ENCODE data around the gene PACS2.
A peak's percentile ranks its signal among the peaks of the same experiment; 100 is the strongest.

PACS2 gene

GRCh38 chr14:105384041-105384557 is 69.6 kb downstream of the PACS2 start:
- Histone ChIP-seq H2BK15ac (ENCODE audit: low read depth, poor library complexity, severe bottlenecking) (no peak overlapping the region), H2BK120ac (ENCODE audit: low read depth, low read length) (no peak overlapping the region), H3K36me3 (ENCODE audit: control insufficient read depth in 1 of 2, insufficient read depth in 2 of 2, low read depth in 1 of 2, low read length in 2 of 2) (peaks cover 44 to 97% of the 10 kb centered on the region in 2 experiments), H3K9me3 (ENCODE audit: control insufficient read depth, low read length) (no peaks in the 10 kb centered on the region), H3K4me2 (ENCODE audit: low read length, poor library complexity, severe bottlenecking) (no peak overlapping the region), H3K18ac (ENCODE audit: low read depth in 1 of 2, low read length in 2 of 2) (no peak overlapping the region), H2AFZ (ENCODE audit: low read depth, low read length) (no peak overlapping the region), H3K4me3 (ENCODE audit: insufficient read depth in 1 of 2, low read depth in 1 of 2, low read length in 2 of 2) (no peak overlapping the region), H3K4me1 (ENCODE audit: control insufficient read depth, insufficient read depth, low read depth, low read length) (peaks cover 5% of the 10 kb centered on the region), H2BK12ac (ENCODE audit: low read length in 2 of 2) (no peak overlapping the region), H4K91ac (ENCODE audit: low read length) (no peak overlapping the region), H3K23ac (ENCODE audit: low read length in 2 of 2) (no peak overlapping the region), H3K27me3 (ENCODE audit: control insufficient read depth in 1 of 2, insufficient read depth in 1 of 2, low read length in 2 of 2) (no peaks in the 10 kb centered on the region), H3K4ac (ENCODE audit: low read depth in 1 of 2, low read length in 2 of 2) (no peak overlapping the region), H2BK5ac (ENCODE audit: low read depth, low read length, poor library complexity, severe bottlenecking) (no peak overlapping the region), H3K9ac (ENCODE audit: low read length) (no peak overlapping the region), H3K14ac (ENCODE audit: low read length in 2 of 2) (no peak overlapping the region), H4K8ac (ENCODE audit: low read length) (no peak overlapping the region), H2AK5ac (ENCODE audit: low read length, severe bottlenecking) (no peak overlapping the region), H3K79me1 (replicated peaks; ENCODE audit: low read length, poor library complexity, severe bottlenecking) (peaks cover 3% of the 10 kb centered on the region), H3K27ac (ENCODE audit: low read length, poor library complexity, severe bottlenecking) (no peak overlapping the region)
- no peak for DNase-seq
- 95% methylated on average over 23 of the region's 23 CpGs for WGBS

GRCh38 chr14:105384605-105385321 is 70.2 kb downstream of the PACS2 start:
- 97% methylated on average over 29 of the region's 29 CpGs for WGBS
- Histone ChIP-seq H3K4me2 (ENCODE audit: low read length, poor library complexity, severe bottlenecking) (no peak overlapping the region), H3K9me3 (ENCODE audit: control insufficient read depth, low read length) (no peaks in the 10 kb centered on the region)

GRCh38 chr14:105385322-105385637 is 70.7 kb downstream of the PACS2 start:
- Histone ChIP-seq H3K27ac (ENCODE audit: low read length, poor library complexity, severe bottlenecking) (no peak overlapping the region), H2BK12ac (ENCODE audit: low read length in 2 of 2) (no peak overlapping the region), H2BK5ac (ENCODE audit: low read depth, low read length, poor library complexity, severe bottlenecking) (no peak overlapping the region), H3K27me3 (ENCODE audit: control insufficient read depth in 1 of 2, insufficient read depth in 1 of 2, low read length in 2 of 2) (no peaks in the 10 kb centered on the region), H2BK15ac (ENCODE audit: low read depth, poor library complexity, severe bottlenecking) (no peak overlapping the region), H3K79me1 (replicated peaks; ENCODE audit: low read length, poor library complexity, severe bottlenecking) (no peaks in the 10 kb centered on the region), H3K23ac (ENCODE audit: low read length in 2 of 2) (no peak overlapping the region), H2BK120ac (ENCODE audit: low read depth, low read length) (no peak overlapping the region), H4K91ac (ENCODE audit: low read length) (no peak overlapping the region), H3K14ac (ENCODE audit: low read length in 2 of 2) (no peak overlapping the region), H3K4ac (ENCODE audit: low read depth in 1 of 2, low read length in 2 of 2) (no peak overlapping the region), H3K9ac (ENCODE audit: low read length) (no peak overlapping the region), H3K4me1 (ENCODE audit: control insufficient read depth, insufficient read depth, low read depth, low read length) (peaks cover 5% of the 10 kb centered on the region), H3K4me3 (ENCODE audit: insufficient read depth in 1 of 2, low read depth in 1 of 2, low read length in 2 of 2) (no peak overlapping the region), H2AFZ (ENCODE audit: low read depth, low read length) (no peak overlapping the region), H3K18ac (ENCODE audit: low read depth in 1 of 2, low read length in 2 of 2) (no peak overlapping the region), H3K36me3 (ENCODE audit: control insufficient read depth in 1 of 2, insufficient read depth in 2 of 2, low read depth in 1 of 2, low read length in 2 of 2) (peaks cover 44 to 95% of the 10 kb centered on the region in 2 experiments), H4K8ac (ENCODE audit: low read length) (no peak overlapping the region), H2AK5ac (ENCODE audit: low read length, severe bottlenecking) (no peak overlapping the region), H3K4me2 (ENCODE audit: low read length, poor library complexity, severe bottlenecking) (no peak overlapping the region), H3K9me3 (ENCODE audit: control insufficient read depth, low read length) (no peaks in the 10 kb centered on the region)
- DNase-seq = no peak
- 95% methylated on average over 19 of the region's 19 CpGs for WGBS

More at GRCh38 chr14:105384605-105385321, 70.2 kb downstream of the PACS2 start:
- H3K14ac ChIP-seq (ENCODE audit: low read length in 2 of 2) = no peak overlapping the region
- H3K23ac ChIP-seq (ENCODE audit: low read length in 2 of 2) = no peak overlapping the region
- H2BK5ac ChIP-seq (ENCODE audit: low read depth, low read length, poor library complexity, severe bottlenecking) = no peak overlapping the region
- no peak overlapping the region for H4K8ac ChIP-seq (ENCODE audit: low read length)
- H2BK120ac ChIP-seq (ENCODE audit: low read depth, low read length) = no peak overlapping the region
- H2AK5ac ChIP-seq (ENCODE audit: low read length, severe bottlenecking) = no peak overlapping the region
- H3K18ac ChIP-seq (ENCODE audit: low read depth in 1 of 2, low read length in 2 of 2) = no peak overlapping the region
- H3K4me1 ChIP-seq (ENCODE audit: control insufficient read depth, insufficient read depth, low read depth, low read length) = peaks cover 5% of the 10 kb centered on the region
- H3K27ac ChIP-seq (ENCODE audit: low read length, poor library complexity, severe bottlenecking) = no peak overlapping the region
- H3K79me1 ChIP-seq (replicated peaks; ENCODE audit: low read length, poor library complexity, severe bottlenecking) = peaks cover 3% of the 10 kb centered on the region
- no peak overlapping the region for H3K4ac ChIP-seq (ENCODE audit: low read depth in 1 of 2, low read length in 2 of 2)
- no peak overlapping the region for H4K91ac ChIP-seq (ENCODE audit: low read length)
- no peak overlapping the region for H2BK15ac ChIP-seq (ENCODE audit: low read depth, poor library complexity, severe bottlenecking)
- H3K9ac ChIP-seq (ENCODE audit: low read length) = no peak overlapping the region
- H2AFZ ChIP-seq (ENCODE audit: low read depth, low read length) = no peak overlapping the region
- H2BK12ac ChIP-seq (ENCODE audit: low read length in 2 of 2) = no peak overlapping the region
- H3K27me3 ChIP-seq (ENCODE audit: control insufficient read depth in 1 of 2, insufficient read depth in 1 of 2, low read length in 2 of 2) = no peaks in the 10 kb centered on the region
- H3K4me3 ChIP-seq (ENCODE audit: insufficient read depth in 1 of 2, low read depth in 1 of 2, low read length in 2 of 2) = no peak overlapping the region
- no peak for DNase-seq
- H3K36me3 ChIP-seq (ENCODE audit: control insufficient read depth in 1 of 2, insufficient read depth in 2 of 2, low read depth in 1 of 2, low read length in 2 of 2) = peaks cover 44 to 100% of the 10 kb centered on the region in 2 experiments

- Histone ChIP-seq H2BK12ac (ENCODE audit: low read length in 2 of 2) (no peak overlapping the region), H4K8ac (ENCODE audit: low read length) (no peak overlapping the region), H3K27me3 (ENCODE audit: control insufficient read depth in 1 of 2, insufficient read depth in 1 of 2, low read length in 2 of 2) (no peaks in the 10 kb centered on the region), H3K23ac (ENCODE audit: low read length in 2 of 2) (no peak overlapping the region), H2BK15ac (ENCODE audit: low read depth, poor library complexity, severe bottlenecking) (peak overlapping the region; percentile 63), H4K91ac (ENCODE audit: low read length) (no peak overlapping the region), H3K9me3 (ENCODE audit: control insufficient read depth, low read length) (no peaks in the 10 kb centered on the region), H3K18ac (ENCODE audit: low read depth in 1 of 2, low read length in 2 of 2) (no peak overlapping the region), H3K4me2 (ENCODE audit: low read length, poor library complexity, severe bottlenecking) (no peak overlapping the region), H3K4me1 (ENCODE audit: control insufficient read depth, insufficient read depth, low read depth, low read length) (peaks cover 5% of the 10 kb centered on the region), H3K14ac (ENCODE audit: low read length in 2 of 2) (no peak overlapping the region), H3K79me1 (replicated peaks; ENCODE audit: low read length, poor library complexity, severe bottlenecking) (no peaks in the 10 kb centered on the region), H2BK5ac (ENCODE audit: low read depth, low read length, poor library complexity, severe bottlenecking) (no peak overlapping the region), H2BK120ac (ENCODE audit: low read depth, low read length) (no peak overlapping the region), H3K36me3 (ENCODE audit: control insufficient read depth in 1 of 2, insufficient read depth in 2 of 2, low read depth in 1 of 2, low read length in 2 of 2) (peaks cover 44 to 93% of the 10 kb centered on the region in 2 experiments), H2AFZ (ENCODE audit: low read depth, low read length) (no peak overlapping the region), H3K4ac (ENCODE audit: low read depth in 1 of 2, low read length in 2 of 2) (no peak overlapping the region), H3K4me3 (ENCODE audit: insufficient read depth in 1 of 2, low read depth in 1 of 2, low read length in 2 of 2) (no peak overlapping the region), H3K9ac (ENCODE audit: low read length) (no peak overlapping the region), H2AK5ac (ENCODE audit: low read length, severe bottlenecking) (no peak overlapping the region), H3K27ac (ENCODE audit: low read length, poor library complexity, severe bottlenecking) (no peak overlapping the region)
- WGBS = 91% methylated on average over 22 of the region's 22 CpGs
- no peak for DNase-seq
These were observed 71.3 kb downstream of the PACS2 start for GRCh38 chr14:105385698-105386365.

Measured in mesenchymal stem cell (in vitro differentiated cells and primary cell).